ENCODE data around the gene SH2D3C. TPM values are rescaled to one million over a fixed set of nuclear protein-coding genes. Genes with fewer than 3 reads are reported as not detected.
"Not testable (repeated sequence)": the region's sequence is repeated elsewhere in the genome, so short reads cannot be mapped to it uniquely, and the experiment has no call there.

The SH2D3C gene
- total and polyA plus RNA-seq, 2 donors from 2014 or later = 13.7 to 27.7 TPM

GRCh38 chr9:127783111-127784008 is 4.9 kb upstream of the SH2D3C start:
- FAIRE-seq = no peak
- TF ChIP-seq CTCF (IDR thresholded peaks at IDR 0.05; ENCODE audit: borderline replicate concordance, extremely low read depth, insufficient read depth) = no peak
- intact Hi-C loops (cut with DNase I) = no loop called here
- Histone ChIP-seq H3K36me3 (ENCODE audit: control insufficient read depth in 2 of 3, insufficient read depth in 3 of 3, low read length in 3 of 3) (peaks cover 3 to 13% (median 7%) of the 10 kb centered on the region in 3 donors), H3K9ac (ENCODE audit: low read length in 3 of 3) (no peak overlapping the region), H3K4me3 (ENCODE audit: low read length in 3 of 3) (no peak overlapping the region), H3K4me1 (ENCODE audit: control insufficient read depth in 2 of 3, insufficient read depth in 2 of 3, low read depth in 1 of 3, low read length in 3 of 3) (peaks cover 0 to 9% (median 4%) of the 10 kb centered on the region in 3 donors), H3K27me3 (ENCODE audit: control insufficient read depth, insufficient read depth, low read length) (no peaks in the 10 kb centered on the region), H3K27ac (ENCODE audit: low read depth in 2 of 2, low read length in 2 of 2) (peak overlapping the region in 1 of 2 donors; percentile 41), H3K9me3 (ENCODE audit: control insufficient read depth in 2 of 3, insufficient read depth in 1 of 3, low read length in 3 of 3) (no peaks in the 10 kb centered on the region)
- DNase-seq = peak in 1 of 5 donors; percentile 87

GRCh38 chr9:127781806-127782205 is 3.3 kb upstream of the SH2D3C start:
- Histone ChIP-seq H3K9ac (ENCODE audit: low read length in 3 of 3) (no peak overlapping the region), H3K27ac (ENCODE audit: low read depth in 2 of 2, low read length in 2 of 2) (no peak overlapping the region), H3K36me3 (ENCODE audit: control insufficient read depth in 2 of 3, insufficient read depth in 3 of 3, low read length in 3 of 3) (no peaks in the 10 kb centered on the region), H3K9me3 (ENCODE audit: control insufficient read depth in 2 of 3, insufficient read depth in 1 of 3, low read length in 3 of 3) (no peaks in the 10 kb centered on the region), H3K4me3 (ENCODE audit: low read length in 3 of 3) (no peak overlapping the region), H3K4me1 (ENCODE audit: control insufficient read depth in 2 of 3, insufficient read depth in 2 of 3, low read depth in 1 of 3, low read length in 3 of 3) (peaks cover 0 to 6% (median 0%) of the 10 kb centered on the region in 3 donors), H3K27me3 (ENCODE audit: control insufficient read depth, insufficient read depth, low read length) (no peaks in the 10 kb centered on the region)
- no peak for TF ChIP-seq CTCF (IDR thresholded peaks at IDR 0.05; ENCODE audit: borderline replicate concordance, extremely low read depth, insufficient read depth)
- no peak for DNase-seq
- no peak for FAIRE-seq
- intact Hi-C loops (cut with DNase I) = no loop called here

- H3K9ac ChIP-seq (ENCODE audit: low read length in 3 of 3); H3K9me3 ChIP-seq (ENCODE audit: control insufficient read depth in 2 of 3, insufficient read depth in 1 of 3, low read length in 3 of 3); H3K27ac ChIP-seq (ENCODE audit: low read depth in 2 of 2, low read length in 2 of 2); H3K36me3 ChIP-seq (ENCODE audit: control insufficient read depth in 2 of 3, insufficient read depth in 3 of 3, low read length in 3 of 3); intact Hi-C loops (cut with DNase I); H3K4me3 ChIP-seq (ENCODE audit: low read length in 3 of 3); DNase-seq; H3K27me3 ChIP-seq (ENCODE audit: control insufficient read depth, insufficient read depth, low read length); H3K4me1 ChIP-seq (ENCODE audit: control insufficient read depth in 2 of 3, insufficient read depth in 2 of 3, low read depth in 1 of 3, low read length in 3 of 3); FAIRE-seq: not testable (repeated sequence)
These were observed 2.4 kb upstream of the SH2D3C start for GRCh38 chr9:127780909-127781308.

GRCh38 chr9:127780126-127780885 is 1.8 kb upstream of the SH2D3C start:
- peaks cover 0 to 6% (median 0%) of the 10 kb centered on the region in 3 donors for H3K4me1 ChIP-seq (ENCODE audit: control insufficient read depth in 2 of 3, insufficient read depth in 2 of 3, low read depth in 1 of 3, low read length in 3 of 3)
- H3K9me3 ChIP-seq (ENCODE audit: control insufficient read depth in 2 of 3, insufficient read depth in 1 of 3, low read length in 3 of 3) = no peaks in the 10 kb centered on the region
- intact Hi-C loops (cut with DNase I) = no loop called here
- H3K9ac ChIP-seq (ENCODE audit: low read length in 3 of 3) = no peak overlapping the region
- H3K36me3 ChIP-seq (ENCODE audit: control insufficient read depth in 2 of 3, insufficient read depth in 3 of 3, low read length in 3 of 3) = no peaks in the 10 kb centered on the region
- no peak overlapping the region for H3K27ac ChIP-seq (ENCODE audit: low read depth in 2 of 2, low read length in 2 of 2)
- H3K27me3 ChIP-seq (ENCODE audit: control insufficient read depth, insufficient read depth, low read length) = no peaks in the 10 kb centered on the region
- no peak for TF ChIP-seq CTCF (IDR thresholded peaks at IDR 0.05; ENCODE audit: borderline replicate concordance, extremely low read depth, insufficient read depth)
- FAIRE-seq (no peak), DNase-seq (no peak)
- H3K4me3 ChIP-seq (ENCODE audit: low read length in 3 of 3) = no peak overlapping the region
